OCI-LY3 (cell line): ENCODE data around the gene CLEC19A.

ENCODE experiments used
- H2AFZ ChIP-seq: fragments of 200-600, 300-600 bp; shearing (Covaris generic); 2 replicates; pipeline ENCODE4 v1.6.0; 2014; ENCODE audit warnings: antibody characterized with exemption, low read depth, low read length
- H3K27ac ChIP-seq: fragments of 200-600, 300-600 bp; sonication (generic); 2 replicates; pipeline ENCODE4 v1.5.1; 2014; ENCODE audit warnings: mild to moderate bottlenecking, low read length, moderate library complexity, mixed read lengths
- H3K27me3 ChIP-seq: fragments of 200-600, 300-600 bp; sonication (generic); 2 replicates; pipeline ENCODE4 v1.6.1; 2014; ENCODE audit warnings: low read depth, low read length, mixed read lengths
- H3K36me3 ChIP-seq: fragments of 200-600, 300-600 bp; sonication (generic); replicated peaks from 2 replicates; pipeline ENCODE3; 2014; ENCODE audit warnings: low read depth, low read length, mixed read lengths
- H3K4me1 ChIP-seq: fragments of 300-600, 200-600 bp; sonication (generic); 2 replicates; pipeline ENCODE4 v1.6.1; 2014; ENCODE audit warnings: low read length, mixed read lengths
- H3K4me2 ChIP-seq: fragments of 200-600, 300-600 bp; sonication (generic); 2 replicates; pipeline ENCODE4 v1.6.1; 2014; ENCODE audit warnings: low read length, mixed read lengths
- H3K4me3 ChIP-seq: fragments of 300-600, 200-600 bp; sonication (generic); 2 replicates; pipeline ENCODE4 v1.5.1; 2014; ENCODE audit warnings: antibody characterized with exemption, mild to moderate bottlenecking, low read length, moderate library complexity
- H3K79me2 ChIP-seq: fragments of 300-600, 200-600 bp; shearing (Covaris generic); 2 replicates; pipeline ENCODE4 v1.6.1; 2014; ENCODE audit warnings: mild to moderate bottlenecking, low read length, mixed read lengths
- H3K9ac ChIP-seq: fragments of 300-600, 200-600 bp; shearing (Covaris generic); 2 replicates; pipeline ENCODE4 v1.6.0; 2014; ENCODE audit warnings: mild to moderate bottlenecking, low read length, moderate library complexity
- H3K9me3 ChIP-seq: fragments of 200-600, 300-600 bp; shearing (Covaris generic); 2 replicates; pipeline ENCODE4 v1.6.1; 2014; ENCODE audit warnings: low read length, mixed read lengths; ENCODE audit not compliant: insufficient read depth
- H4K20me1 ChIP-seq: fragments of 200-600, 300-600 bp; sonication (generic); 2 replicates; pipeline ENCODE4 v1.6.1; 2016; ENCODE audit warnings: low read length, mixed read lengths; ENCODE audit not compliant: insufficient read depth
- CTCF ChIP-seq: fragments of 200-600, 300-600 bp; sonication (generic); IDR thresholded peaks from 2 replicates; pipeline ENCODE4 v1.5.1; 2014; ENCODE audit warnings: antibody characterized with exemption, low read length, low read depth
- EZH2phosphoT487 ChIP-seq: fragments of 200-600 bp; shearing (Covaris generic); IDR thresholded peaks from 2 replicates; pipeline ENCODE4 v1.6.1; 2018; ENCODE audit warnings: antibody characterized with exemption, mixed run types, low read depth

Gene CLEC19A

GRCh38 chr16:19348578-19349315 lies 63.2 kb downstream of the CLEC19A start:
- H3K27me3 ChIP-seq, result peaks cover 2% of the 10 kb centered on the region; the same call in 1 of the 2 replicates
- no peaks in the 10 kb centered on the region for H3K9me3 ChIP-seq
- no peak overlapping the region for H3K9ac ChIP-seq
- H3K4me3 ChIP-seq, result no peak overlapping the region
- no peak overlapping the region for H3K4me2 ChIP-seq
- H3K79me2 ChIP-seq, result no peaks in the 10 kb centered on the region
- H3K4me1 ChIP-seq, result peaks cover 11% of the 10 kb centered on the region
- TF ChIP-seq CTCF, result no peak
- no peak for TF ChIP-seq EZH2phosphoT487
- H3K36me3 ChIP-seq, result no peaks in the 10 kb centered on the region
- H2AFZ ChIP-seq, result no peak overlapping the region
- no peaks in the 10 kb centered on the region for H4K20me1 ChIP-seq
- H3K27ac ChIP-seq, result no peak overlapping the region

GRCh38 chr16:19354371-19354770 lies 68.8 kb downstream of the CLEC19A start:
- Histone ChIP-seq H3K4me2 (no peak overlapping the region), H4K20me1 (no peaks in the 10 kb centered on the region), H3K9ac (no peak overlapping the region), H3K79me2 (no peaks in the 10 kb centered on the region), H3K27me3 (peaks cover 2% of the 10 kb centered on the region; the same call in 1 of the 2 replicates), H3K27ac (no peak overlapping the region), H3K4me1 (0 out of 2 replicates have a peak, but pooled peaks cover 3% of the 10 kb centered on the region), H3K9me3 (no peaks in the 10 kb centered on the region), H3K36me3 (no peaks in the 10 kb centered on the region), H2AFZ (no peak overlapping the region), H3K4me3 (no peak overlapping the region)
- TF ChIP-seq CTCF, result no peak
- TF ChIP-seq EZH2phosphoT487, result no peak

GRCh38 chr16:19356024-19356952 lies 70.8 kb downstream of the CLEC19A start:
- no peaks in the 10 kb centered on the region for H3K27me3 ChIP-seq
- H3K4me1 ChIP-seq, result 0 out of 2 replicates have a peak, but pooled peaks cover 3% of the 10 kb centered on the region
- no peak for TF ChIP-seq CTCF
- no peak for TF ChIP-seq EZH2phosphoT487

GRCh38 chr16:19359556-19359955 lies 74.0 kb downstream of the CLEC19A start:
- no peaks in the 10 kb centered on the region for H3K27me3 ChIP-seq
- H3K9ac ChIP-seq, result no peak overlapping the region
- 0 out of 2 replicates have a peak, but pooled peaks cover 3% of the 10 kb centered on the region for H3K4me1 ChIP-seq
- no peaks in the 10 kb centered on the region for H3K9me3 ChIP-seq
- no peaks in the 10 kb centered on the region for H3K79me2 ChIP-seq
- TF ChIP-seq EZH2phosphoT487 (no peak), CTCF (no peak)
- H3K36me3 ChIP-seq, result no peaks in the 10 kb centered on the region
- no peaks in the 10 kb centered on the region for H4K20me1 ChIP-seq
- H3K27ac ChIP-seq, result no peak overlapping the region
- H2AFZ ChIP-seq, result no peak overlapping the region
- H3K4me2 ChIP-seq, result no peak overlapping the region
- no peak overlapping the region for H3K4me3 ChIP-seq

More at GRCh38 chr16:19356024-19356952, 70.8 kb downstream of the CLEC19A start:
- Histone ChIP-seq H2AFZ (no peak overlapping the region), H3K4me2 (no peak overlapping the region), H3K9ac (no peak overlapping the region), H3K79me2 (no peaks in the 10 kb centered on the region), H3K4me3 (no peak overlapping the region), H4K20me1 (no peaks in the 10 kb centered on the region), H3K9me3 (no peaks in the 10 kb centered on the region), H3K36me3 (no peaks in the 10 kb centered on the region), H3K27ac (no peak overlapping the region)
